Parathyroid adenoma (tissue), 2 donors: ENCODE data around the gene AFAP1L2.

Experiments
- H2AFZ ChIP-seq: fragments of 300-600 bp; sonication (generic); one replicate; pipeline ENCODE4 v1.7.0; 2017; ENCODE audit warnings: antibody characterized with exemption, mild to moderate bottlenecking
- H3K27ac ChIP-seq: fragments of 300-600 bp; sonication (generic); one replicate; pipeline ENCODE4 v1.7.0; 2017
- H3K27me3 ChIP-seq: fragments of 300-600 bp; sonication (generic); one replicate; pipeline ENCODE4 v1.7.0; 2017; ENCODE audit warnings: low read length; ENCODE audit not compliant: control insufficient read depth, insufficient read depth
- H3K36me3 ChIP-seq: fragments of 300-600 bp; sonication (generic); one replicate; pipeline ENCODE4 v1.7.0; 2017; ENCODE audit warnings: low read length; ENCODE audit not compliant: control insufficient read depth, insufficient read depth
- H3K4me1 ChIP-seq: fragments of 300-600 bp; sonication (generic); one replicate; pipeline ENCODE4 v1.7.0; 2017; ENCODE audit warnings: control low read depth
- H3K4me2 ChIP-seq: fragments of 300-600 bp; sonication (generic); one replicate; pipeline ENCODE4 v1.7.0; 2017; ENCODE audit warnings: low read length
- H3K4me3 ChIP-seq: fragments of 300-600 bp; sonication (generic); one replicate; pipeline ENCODE4 v1.7.0; 2017; ENCODE audit warnings: low read depth, low read length
- H3K79me2 ChIP-seq: fragments of 300-600 bp; sonication (generic); one replicate; pipeline ENCODE4 v1.7.0; 2017; ENCODE audit warnings: control low read depth
- H3K9ac ChIP-seq: fragments of 300-600 bp; sonication (generic); one replicate; pipeline ENCODE4 v1.7.0; 2017; ENCODE audit warnings: mild to moderate bottlenecking
- H3K9me3 ChIP-seq: fragments of 300-600 bp; sonication (generic); one replicate; pipeline ENCODE4 v1.7.0; 2017; ENCODE audit warnings: low read length; ENCODE audit not compliant: control insufficient read depth
- CTCF ChIP-seq: fragments of 300-600 bp; sonication (generic); IDR thresholded peaks from one replicate; pipeline ENCODE4 v1.7.0; 2017; ENCODE audit warnings: antibody characterized with exemption, mild to moderate bottlenecking
- donor health status: primary hyperparathyroidism.

AFAP1L2 gene

GRCh38 chr10:114245121-114245791, 159.0 kb downstream of the AFAP1L2 start:
- H3K9ac ChIP-seq: no peak overlapping the region
- H3K27me3 ChIP-seq: no peaks in the 10 kb centered on the region
- no peaks in the 10 kb centered on the region for H3K9me3 ChIP-seq
- H2AFZ ChIP-seq: no peak overlapping the region
- no peaks in the 10 kb centered on the region for H3K79me2 ChIP-seq
- no peaks in the 10 kb centered on the region for H3K36me3 ChIP-seq
- no peak overlapping the region for H3K4me3 ChIP-seq
- no peak overlapping the region for H3K27ac ChIP-seq
- no peak for TF ChIP-seq CTCF
- peaks cover 10% of the 10 kb centered on the region for H3K4me1 ChIP-seq
- H3K4me2 ChIP-seq: no peak overlapping the region
